ENCODE measurements around the gene IYD.

Gene IYD

GRCh38 chr6:150395388-150396009, 26.7 kb downstream of the IYD start:
- peak; percentile 53 for DNase-seq (ENCODE audit: low spot score)

- peak; percentile 31 for DNase-seq (ENCODE audit: low spot score)
Observed at GRCh38 chr6:150403458-150404246, 34.8 kb downstream of the IYD start.

- DNase-seq (ENCODE audit: low spot score) = no peak
Observed at GRCh38 chr6:150406948-150407347, 38.1 kb downstream of the IYD start.

GRCh38 chr6:150408842-150409241, 40.0 kb downstream of the IYD start:
- DNase-seq (ENCODE audit: low spot score) = no peak

GRCh38 chr6:150409576-150410066, 40.8 kb downstream of the IYD start:
- DNase-seq (ENCODE audit: low spot score) = no peak

GRCh38 chr6:150410399-150410798, 41.6 kb downstream of the IYD start:
- no peak for DNase-seq (ENCODE audit: low spot score)

- no peak for DNase-seq (ENCODE audit: low spot score)
Observed at GRCh38 chr6:150410906-150411305, 42.1 kb downstream of the IYD start.

- no peak for DNase-seq (ENCODE audit: low spot score)
Observed at GRCh38 chr6:150412221-150412620, 43.4 kb downstream of the IYD start.

- no peak for DNase-seq (ENCODE audit: low spot score)
Observed at GRCh38 chr6:150413198-150413597, 44.4 kb downstream of the IYD start.

- no peak for DNase-seq (ENCODE audit: low spot score)
Observed at GRCh38 chr6:150413781-150414281, 45.0 kb downstream of the IYD start.

- no peak for DNase-seq (ENCODE audit: low spot score)
Observed at GRCh38 chr6:150416128-150416527, 47.3 kb downstream of the IYD start.

- DNase-seq (ENCODE audit: low spot score) = no peak
Observed at GRCh38 chr6:150417250-150417649, 48.4 kb downstream of the IYD start.

- DNase-seq (ENCODE audit: low spot score) = peak; percentile 75
Observed at GRCh38 chr6:150417899-150418826, 49.4 kb downstream of the IYD start.

GRCh38 chr6:150418827-150419594, 50.2 kb downstream of the IYD start:
- peak; percentile 66 for DNase-seq (ENCODE audit: low spot score)

GRCh38 chr6:150420428-150420827, 51.6 kb downstream of the IYD start:
- no peak for DNase-seq (ENCODE audit: low spot score)

GRCh38 chr6:150420926-150421325, 52.1 kb downstream of the IYD start:
- DNase-seq (ENCODE audit: low spot score) = no peak

- no peak for DNase-seq (ENCODE audit: low spot score)
Observed at GRCh38 chr6:150425508-150425907, 56.7 kb downstream of the IYD start.

GRCh38 chr6:150426198-150426597, 57.4 kb downstream of the IYD start:
- DNase-seq (ENCODE audit: low spot score) = no peak

- DNase-seq (ENCODE audit: low spot score) = no peak
Observed at GRCh38 chr6:150427037-150427602, 58.3 kb downstream of the IYD start.

GRCh38 chr6:150427843-150428242, 59.0 kb downstream of the IYD start:
- DNase-seq (ENCODE audit: low spot score) = no peak

GRCh38 chr6:150430815-150431214, 62.0 kb downstream of the IYD start:
- no peak for DNase-seq (ENCODE audit: low spot score)
